Measurements from ENCODE around the gene EXPH5.
"Not testable (repeated sequence)": the region's sequence is repeated elsewhere in the genome, so short reads cannot be mapped to it uniquely, and the experiment has no call there.

DNA sequence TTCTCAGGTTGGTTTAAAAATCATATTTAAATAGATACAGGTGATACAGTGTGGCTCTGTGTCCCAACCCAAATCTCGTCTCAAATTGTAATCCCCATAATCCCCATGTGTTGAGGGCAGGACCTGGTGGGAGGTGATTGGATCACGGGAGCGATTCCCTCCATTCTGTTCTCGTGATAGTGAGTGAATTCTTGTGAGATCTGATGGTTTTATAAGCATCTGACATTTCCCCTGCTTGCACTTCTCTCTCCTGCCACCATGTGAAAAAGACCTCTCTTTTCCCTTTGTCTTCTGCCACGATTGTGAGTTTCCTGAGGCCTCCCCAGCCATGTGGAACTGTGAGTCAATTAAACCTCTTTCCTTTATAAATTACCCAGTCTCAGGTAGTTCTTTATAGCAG, 9.2 kb upstream of the EXPH5 start:
- not testable (repeated sequence) for TF ChIP-seq POLR2AphosphoS5 (IDR thresholded peaks at IDR 0.05)
- TF ChIP-seq, protein P1, sequence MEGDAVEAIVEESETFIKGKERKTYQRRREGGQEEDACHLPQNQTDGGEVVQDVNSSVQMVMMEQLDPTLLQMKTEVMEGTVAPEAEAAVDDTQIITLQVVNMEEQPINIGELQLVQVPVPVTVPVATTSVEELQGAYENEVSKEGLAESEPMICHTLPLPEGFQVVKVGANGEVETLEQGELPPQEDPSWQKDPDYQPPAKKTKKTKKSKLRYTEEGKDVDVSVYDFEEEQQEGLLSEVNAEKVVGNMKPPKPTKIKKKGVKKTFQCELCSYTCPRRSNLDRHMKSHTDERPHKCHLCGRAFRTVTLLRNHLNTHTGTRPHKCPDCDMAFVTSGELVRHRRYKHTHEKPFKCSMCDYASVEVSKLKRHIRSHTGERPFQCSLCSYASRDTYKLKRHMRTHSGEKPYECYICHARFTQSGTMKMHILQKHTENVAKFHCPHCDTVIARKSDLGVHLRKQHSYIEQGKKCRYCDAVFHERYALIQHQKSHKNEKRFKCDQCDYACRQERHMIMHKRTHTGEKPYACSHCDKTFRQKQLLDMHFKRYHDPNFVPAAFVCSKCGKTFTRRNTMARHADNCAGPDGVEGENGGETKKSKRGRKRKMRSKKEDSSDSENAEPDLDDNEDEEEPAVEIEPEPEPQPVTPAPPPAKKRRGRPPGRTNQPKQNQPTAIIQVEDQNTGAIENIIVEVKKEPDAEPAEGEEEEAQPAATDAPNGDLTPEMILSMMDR (IDR thresholded peaks at IDR 0.05), result not testable (repeated sequence)

Measured in transverse colon (tissue), 4 donors.